H9 (cell line): ENCODE measurements around the gene HECW1. TPM values are rescaled to one million over a fixed set of nuclear protein-coding genes. Genes with fewer than 3 reads are reported as not detected.
A peak's percentile ranks its signal among the peaks of the same experiment; 100 is the strongest.

Source experiments
- DNase-seq: peaks from one replicate; pipeline ENCODE4 v3.0.0-alpha.2; 2017
- H2AFZ ChIP-seq: one replicate; pipeline ENCODE4 v1.6.1; 2013; ENCODE audit warnings: mild to moderate bottlenecking, low read length, control low read depth, moderate library complexity
- H2AK5ac ChIP-seq: 2 replicates; pipeline ENCODE4 v1.6.1; 2013; ENCODE audit warnings: low read length, control low read depth, mixed read lengths; ENCODE audit not compliant: insufficient read length
- H2BK120ac ChIP-seq: one replicate; pipeline ENCODE4 v1.6.1; 2013; ENCODE audit warnings: low read depth, mild to moderate bottlenecking, low read length, control low read depth, inconsistent platforms; ENCODE audit not compliant: poor library complexity, severe bottlenecking
- H2BK12ac ChIP-seq: 2 replicates; pipeline ENCODE4 v1.6.1; 2013; ENCODE audit warnings: low read length, control low read depth, mixed read lengths, low read depth; ENCODE audit not compliant: insufficient read length
- H2BK15ac ChIP-seq: 2 replicates; pipeline ENCODE4 v1.6.1; 2013; ENCODE audit warnings: low read depth, low read length, control low read depth
- H2BK20ac ChIP-seq: one replicate; pipeline ENCODE4 v1.6.1; 2013; ENCODE audit warnings: low read depth, mild to moderate bottlenecking, low read length, control low read depth, inconsistent platforms; ENCODE audit not compliant: poor library complexity, severe bottlenecking
- H2BK5ac ChIP-seq: 2 replicates; pipeline ENCODE4 v1.6.1; 2013; ENCODE audit warnings: low read length, control low read depth, mixed read lengths; ENCODE audit not compliant: insufficient read length
- H3K14ac ChIP-seq: 2 replicates; pipeline ENCODE4 v1.6.1; 2013; ENCODE audit warnings: low read length, control low read depth; ENCODE audit not compliant: insufficient read depth
- H3K18ac ChIP-seq: 2 replicates; pipeline ENCODE4 v1.6.1; 2013; ENCODE audit warnings: low read depth, mild to moderate bottlenecking, mixed read lengths, low read length, control low read depth; ENCODE audit not compliant: insufficient read length
- H3K23ac ChIP-seq: 2 replicates; pipeline ENCODE4 v1.6.1; 2013; ENCODE audit warnings: low read length, control low read depth, mixed read lengths, low read depth; ENCODE audit not compliant: insufficient read length
- H3K23me2 ChIP-seq: 2 replicates; pipeline ENCODE4 v1.6.1; 2013; ENCODE audit warnings: low read depth, mild to moderate bottlenecking, mixed read lengths, low read length, control low read depth; ENCODE audit not compliant: insufficient read length, poor library complexity, severe bottlenecking
- H3K27ac ChIP-seq: 2 replicates; pipeline ENCODE4 v1.5.1; 2013; ENCODE audit warnings: low read length, control low read depth, mixed read lengths, low read depth; ENCODE audit not compliant: insufficient read length
- H3K27me3 ChIP-seq: 2 replicates; pipeline ENCODE4 v1.6.1; 2013; ENCODE audit warnings: low read length, control low read depth, inconsistent platforms; ENCODE audit not compliant: insufficient read depth
- H3K4ac ChIP-seq: 2 replicates; pipeline ENCODE4 v1.6.1; 2013; ENCODE audit warnings: low read depth, mild to moderate bottlenecking, control low read depth, inconsistent platforms, low read length, moderate library complexity
- H3K4me1 ChIP-seq: 2 replicates; pipeline ENCODE4 v1.6.1; 2013; ENCODE audit warnings: low read length, control low read depth, inconsistent platforms; ENCODE audit not compliant: insufficient read depth
- H3K4me2 ChIP-seq: 2 replicates; pipeline ENCODE4 v1.6.1; 2013; ENCODE audit warnings: low read length, control low read depth, mixed read lengths; ENCODE audit not compliant: insufficient read length, insufficient read depth
- H3K56ac ChIP-seq: 2 replicates; pipeline ENCODE4 v1.6.1; 2013; ENCODE audit warnings: low read depth, mild to moderate bottlenecking, mixed read lengths, low read length, control low read depth; ENCODE audit not compliant: insufficient read length
- H3K79me1 ChIP-seq: 2 replicates; pipeline ENCODE4 v1.6.1; 2013; ENCODE audit warnings: low read depth, mild to moderate bottlenecking, moderate library complexity, low read length, control low read depth, inconsistent platforms; ENCODE audit not compliant: insufficient read depth, poor library complexity, severe bottlenecking
- H3K79me2 ChIP-seq: 2 replicates; pipeline ENCODE4 v1.6.1; 2013; ENCODE audit warnings: low read length, control low read depth, inconsistent platforms; ENCODE audit not compliant: insufficient read depth
- H3K9ac ChIP-seq: 2 replicates; pipeline ENCODE4 v1.6.1; 2013; ENCODE audit warnings: low read length, control low read depth, mixed read lengths; ENCODE audit not compliant: insufficient read length; ENCODE audit errors: extremely low read depth
- H3K9me3 ChIP-seq: one replicate; pipeline ENCODE4 v1.6.1; 2013; ENCODE audit warnings: low read depth, low read length, inconsistent platforms; ENCODE audit not compliant: control insufficient read depth
- H3T11ph ChIP-seq: one replicate; pipeline ENCODE4 v1.6.1; 2013; ENCODE audit warnings: mild to moderate bottlenecking, low read length, control low read depth, inconsistent platforms
- H4K20me1 ChIP-seq: one replicate; pipeline ENCODE4 v1.6.1; 2013; ENCODE audit not compliant: control insufficient read depth, insufficient read length, insufficient read depth
- H4K5ac ChIP-seq: 2 replicates; pipeline ENCODE4 v1.6.1; 2013; ENCODE audit warnings: low read depth, mild to moderate bottlenecking, mixed read lengths, low read length, control low read depth; ENCODE audit not compliant: insufficient read length
- H4K8ac ChIP-seq: replicated peaks from 2 replicates; pipeline ENCODE4 v1.6.1; 2013; ENCODE audit warnings: low read length, control low read depth, mixed read lengths, low read depth; ENCODE audit not compliant: insufficient read length
- H4K91ac ChIP-seq: 2 replicates; pipeline ENCODE4 v1.6.1; 2013; ENCODE audit warnings: low read depth, mild to moderate bottlenecking, moderate library complexity, mixed read lengths, low read length, control low read depth; ENCODE audit not compliant: insufficient read length
- H3K27ac Mint-ChIP-seq, 3 experiments: 2 replicates in 2 of 3; 3 replicates in 1 of 3; pipeline ENCODE4 v1.8.0; 2020 to 2021; ENCODE audit warnings: mixed read lengths in 3 of 3, mild to moderate bottlenecking in 1 of 3, moderate library complexity in 1 of 3
- H3K27me3 Mint-ChIP-seq: 2 replicates; pipeline ENCODE4 v1.8.0; 2021; ENCODE audit warnings: low read depth, mild to moderate bottlenecking, moderate library complexity, mixed read lengths
- H3K36me3 Mint-ChIP-seq, 3 experiments: 2 replicates in 2 of 3; 3 replicates in 1 of 3; pipeline ENCODE4 v1.8.0; 2020 to 2021; ENCODE audit warnings: low read depth in 3 of 3, mixed read lengths in 3 of 3; ENCODE audit not compliant: insufficient read depth in 1 of 3
- H3K4me1 Mint-ChIP-seq, 2 experiments: 2 replicates each; pipeline ENCODE4 v1.8.0; 2020; ENCODE audit warnings: mixed read lengths in 2 of 2
- H3K4me3 Mint-ChIP-seq, 2 experiments: 2 replicates in 1 of 2; 3 replicates in 1 of 2; pipeline ENCODE4 v1.8.0; 2020 to 2021; ENCODE audit warnings: mild to moderate bottlenecking in 2 of 2, mixed read lengths in 2 of 2, moderate library complexity in 1 of 2
- H3K9me3 Mint-ChIP-seq, 2 experiments: 2 replicates in 1 of 2; 3 replicates in 1 of 2; pipeline ENCODE4 v1.8.0; 2020; ENCODE audit warnings: mild to moderate bottlenecking in 2 of 2, mixed read lengths in 2 of 2, moderate library complexity in 1 of 2
- WGBS: extraction: QIAGEN DNeasy Blood & Tissue Kit; methylation state at CpG from one replicate; pipeline ENCODE4 v1.1.7; 2013; ENCODE audit warnings: missing lambda C conversion rate, low lambda C conversion rate, mixed read lengths; ENCODE audit not compliant: insufficient read length; ENCODE audit errors: extremely low coverage; 5-methylcytosine and 5-hydroxymethylcytosine counted together
- total RNA-seq: library from RNA; stranded (reverse); gene quantifications from 2 replicates; pipeline ENCODE4 v1.2.1, GENCODE V29; 2021
- TF ChIP-seq, protein P1 (sequence below): fragments of 200-600 bp; sonication (generic); conservative IDR thresholded peaks from 3 replicates; pipeline ENCODE4 v1.8.0; 2021; ENCODE audit warnings: antibody characterized with exemption, mild to moderate bottlenecking

HECW1 gene
- total RNA-seq, 1 experiment from 2014 or later: 5.0 TPM

DNA sequence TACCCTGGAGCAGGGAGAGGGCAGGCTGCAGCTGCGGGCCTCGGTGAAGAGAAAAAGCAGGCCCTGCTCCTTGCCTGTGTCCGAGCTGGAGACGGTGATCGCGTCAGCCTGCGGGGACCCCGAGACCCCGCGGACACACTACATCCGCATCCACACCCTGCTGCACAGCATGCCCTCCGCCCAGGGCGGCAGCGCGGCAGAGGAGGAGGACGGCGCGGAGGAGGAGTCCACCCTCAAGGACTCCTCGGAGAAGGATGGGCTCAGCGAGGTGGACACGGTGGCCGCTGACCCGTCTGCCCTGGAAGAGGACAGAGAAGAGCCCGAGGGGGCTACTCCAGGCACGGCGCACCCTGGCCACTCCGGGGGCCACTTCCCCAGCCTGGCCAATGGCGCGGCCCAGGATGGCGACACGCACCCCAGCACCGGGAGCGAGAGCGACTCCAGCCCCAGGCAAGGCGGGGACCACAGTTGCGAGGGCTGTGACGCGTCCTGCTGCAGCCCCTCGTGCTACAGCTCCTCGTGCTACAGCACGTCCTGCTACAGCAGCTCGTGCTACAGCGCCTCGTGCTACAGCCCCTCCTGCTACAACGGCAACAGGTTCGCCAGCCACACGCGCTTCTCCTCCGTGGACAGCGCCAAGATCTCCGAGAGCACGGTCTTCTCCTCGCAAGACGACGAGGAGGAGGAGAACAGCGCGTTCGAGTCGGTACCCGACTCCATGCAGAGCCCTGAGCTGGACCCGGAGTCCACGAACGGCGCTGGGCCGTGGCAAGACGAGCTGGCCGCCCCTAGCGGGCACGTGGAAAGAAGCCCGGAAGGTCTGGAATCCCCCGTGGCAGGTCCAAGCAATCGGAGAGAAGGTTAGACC lies 332.5 kb downstream of the HECW1 start:
- H3K4me1 Mint-ChIP-seq: peaks cover 19 to 21% of the 10 kb centered on the region in 2 experiments
- H2BK5ac ChIP-seq: no peak overlapping the region
- no peak overlapping the region for H3K27ac ChIP-seq
- H3K14ac ChIP-seq: no peak overlapping the region; the same call in 1 of the 2 replicates
- no peak overlapping the region for H3K9ac ChIP-seq
- peak overlapping the region in 1 of 3 experiments; percentile 29; a peak in 1 of 7 replicates for H3K27ac Mint-ChIP-seq
- H2AFZ ChIP-seq: no peak overlapping the region
- H3K4ac ChIP-seq: no peak overlapping the region
- H3K4me2 ChIP-seq: no peak overlapping the region
- no peak overlapping the region for H3T11ph ChIP-seq
- no peak overlapping the region for H2BK20ac ChIP-seq
- H3K79me1 ChIP-seq: no peaks in the 10 kb centered on the region
- H4K91ac ChIP-seq: no peak overlapping the region
- no peaks in the 10 kb centered on the region for H3K9me3 ChIP-seq
- no peak overlapping the region for H4K8ac ChIP-seq
- H3K27me3 ChIP-seq: no peaks in the 10 kb centered on the region
- no peak overlapping the region for H3K56ac ChIP-seq
- no peaks in the 10 kb centered on the region for H3K27me3 Mint-ChIP-seq
- no peaks in the 10 kb centered on the region for H3K79me2 ChIP-seq
- H3K4me1 ChIP-seq: peaks cover 4% of the 10 kb centered on the region; the same call in 1 of the 2 replicates
- no peak overlapping the region for H2BK12ac ChIP-seq
- no peak for DNase-seq
- no peak overlapping the region for H3K4me3 Mint-ChIP-seq
- H4K5ac ChIP-seq: no peak overlapping the region
- no peaks in the 10 kb centered on the region; a peak in 1 of 5 replicates for H3K9me3 Mint-ChIP-seq
- H4K20me1 ChIP-seq: no peaks in the 10 kb centered on the region
- no peak overlapping the region for H2AK5ac ChIP-seq
- no peaks in the 10 kb centered on the region for H3K23me2 ChIP-seq
- no peak overlapping the region for H2BK15ac ChIP-seq
- H2BK120ac ChIP-seq: no peak overlapping the region
- WGBS: no CpG with 5 or more reads among the region's 72 CpGs
- no peak overlapping the region for H3K18ac ChIP-seq
- H3K36me3 Mint-ChIP-seq: peaks cover 0 to 6% (median 3%) of the 10 kb centered on the region in 3 experiments; a peak in 4 of 7 replicates
- no peak overlapping the region for H3K23ac ChIP-seq
- TF ChIP-seq, protein P1, sequence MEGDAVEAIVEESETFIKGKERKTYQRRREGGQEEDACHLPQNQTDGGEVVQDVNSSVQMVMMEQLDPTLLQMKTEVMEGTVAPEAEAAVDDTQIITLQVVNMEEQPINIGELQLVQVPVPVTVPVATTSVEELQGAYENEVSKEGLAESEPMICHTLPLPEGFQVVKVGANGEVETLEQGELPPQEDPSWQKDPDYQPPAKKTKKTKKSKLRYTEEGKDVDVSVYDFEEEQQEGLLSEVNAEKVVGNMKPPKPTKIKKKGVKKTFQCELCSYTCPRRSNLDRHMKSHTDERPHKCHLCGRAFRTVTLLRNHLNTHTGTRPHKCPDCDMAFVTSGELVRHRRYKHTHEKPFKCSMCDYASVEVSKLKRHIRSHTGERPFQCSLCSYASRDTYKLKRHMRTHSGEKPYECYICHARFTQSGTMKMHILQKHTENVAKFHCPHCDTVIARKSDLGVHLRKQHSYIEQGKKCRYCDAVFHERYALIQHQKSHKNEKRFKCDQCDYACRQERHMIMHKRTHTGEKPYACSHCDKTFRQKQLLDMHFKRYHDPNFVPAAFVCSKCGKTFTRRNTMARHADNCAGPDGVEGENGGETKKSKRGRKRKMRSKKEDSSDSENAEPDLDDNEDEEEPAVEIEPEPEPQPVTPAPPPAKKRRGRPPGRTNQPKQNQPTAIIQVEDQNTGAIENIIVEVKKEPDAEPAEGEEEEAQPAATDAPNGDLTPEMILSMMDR: no peak
